NCI-H82 (cell line): ENCODE measurements around the gene DLST.

Source experiments
- DNase-seq: peaks from one replicate; lab custom pipeline; 2025; lab: John Stamatoyannopoulos, UW

DLST gene

GRCh38 chr14:74896400-74896799 lies 14.7 kb downstream of the DLST start:
- DNase-seq = no peak

- no peak for DNase-seq
Measured at GRCh38 chr14:74897642-74898041, 15.9 kb downstream of the DLST start.

- no peak for DNase-seq
Measured at GRCh38 chr14:74898083-74898482, 16.4 kb downstream of the DLST start.

DNA sequence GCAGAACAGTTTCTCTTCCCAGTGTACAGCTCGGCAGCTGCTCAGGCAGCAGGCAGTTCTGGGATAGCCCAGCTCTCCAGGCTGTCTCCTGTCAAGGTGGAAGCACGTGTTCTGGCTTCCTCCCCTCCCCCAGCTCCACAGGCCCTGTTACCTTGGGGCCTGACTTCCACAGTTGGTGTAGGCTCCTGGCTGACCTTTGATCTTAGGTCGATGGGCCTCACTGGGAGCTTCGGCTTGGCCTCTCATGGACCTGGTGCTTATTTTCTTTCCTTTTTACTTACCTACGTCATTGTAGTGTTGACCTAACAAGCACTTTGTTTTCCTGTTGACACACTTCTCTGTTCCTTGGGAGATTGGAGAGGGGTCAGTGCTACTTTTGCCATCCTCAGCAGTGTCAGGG lies 17.0 kb downstream of the DLST start:
- no peak for DNase-seq

- no peak for DNase-seq
Measured at GRCh38 chr14:74902941-74903705, 21.4 kb downstream of the DLST start.

DNA sequence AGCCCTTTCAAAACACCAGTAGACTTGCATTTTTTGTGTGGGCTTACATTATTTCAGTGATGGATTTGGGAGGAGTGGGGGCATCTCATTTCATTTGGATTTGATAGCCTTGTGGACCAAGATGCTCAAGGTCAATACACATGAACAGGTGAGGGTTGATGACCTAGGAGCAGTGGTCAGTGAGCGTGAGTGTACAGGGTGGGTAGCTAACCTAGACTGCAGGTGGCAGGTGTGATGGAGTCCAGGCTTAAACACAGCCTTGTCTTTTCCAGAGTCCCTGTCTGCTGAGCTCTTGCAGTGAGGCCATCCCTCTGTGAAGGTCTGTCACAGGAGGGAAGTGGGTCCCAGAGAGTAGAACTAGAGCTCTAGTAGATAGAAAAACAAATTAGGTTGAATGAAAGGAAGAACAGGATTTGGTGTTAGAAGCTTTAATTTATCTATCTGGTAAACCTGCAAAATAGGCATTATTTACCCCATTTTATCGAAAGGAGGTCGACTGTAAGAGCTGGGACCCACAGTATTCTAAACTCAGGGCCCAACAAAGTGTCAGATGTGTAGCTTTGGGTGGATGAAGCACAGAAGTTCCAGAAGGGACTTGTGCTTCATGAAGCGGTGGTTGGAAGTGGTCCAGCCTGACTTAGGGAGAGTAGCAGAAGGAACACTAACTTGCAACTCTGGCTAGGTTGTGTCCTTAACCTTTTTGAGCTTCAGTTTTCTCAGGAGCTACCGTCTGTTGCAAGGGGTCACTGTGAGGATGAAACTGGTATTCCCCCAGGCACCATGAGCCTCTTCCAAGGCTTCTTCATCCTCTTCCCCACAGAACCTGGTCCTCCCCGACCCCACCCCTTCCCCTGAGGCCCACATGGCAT lies 23.2 kb downstream of the DLST start:
- DNase-seq = no peak

GRCh38 chr14:74905595-74906142 lies 24.0 kb downstream of the DLST start:
- peak; percentile 74 for DNase-seq

GRCh38 chr14:74906925-74907521 lies 25.3 kb downstream of the DLST start:
- no peak for DNase-seq

GRCh38 chr14:74907744-74908143 lies 26.0 kb downstream of the DLST start:
- no peak for DNase-seq

- DNase-seq = no peak
Measured at GRCh38 chr14:74908861-74909341, 27.2 kb downstream of the DLST start.

DNA sequence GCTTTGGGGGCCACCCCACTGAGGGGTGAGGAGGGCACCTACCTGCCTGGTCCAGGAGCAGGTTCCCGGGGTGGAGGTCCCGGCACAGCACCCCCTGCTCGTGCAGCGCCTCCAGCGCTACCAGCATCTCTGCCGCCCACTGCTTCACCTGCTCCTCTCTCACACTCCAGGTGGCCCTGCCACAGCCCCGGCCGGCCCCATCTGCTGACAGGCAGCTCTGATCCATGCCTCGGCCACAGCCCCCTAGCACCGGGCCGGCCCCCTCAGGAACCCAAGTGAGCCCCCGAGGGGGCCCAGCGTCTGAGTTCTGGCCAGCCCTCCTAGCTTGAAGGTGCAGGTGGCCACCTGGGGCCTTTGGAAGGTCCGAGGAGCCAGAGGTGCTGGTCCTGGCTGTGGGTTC lies 27.8 kb downstream of the DLST start:
- no peak for DNase-seq

DNA sequence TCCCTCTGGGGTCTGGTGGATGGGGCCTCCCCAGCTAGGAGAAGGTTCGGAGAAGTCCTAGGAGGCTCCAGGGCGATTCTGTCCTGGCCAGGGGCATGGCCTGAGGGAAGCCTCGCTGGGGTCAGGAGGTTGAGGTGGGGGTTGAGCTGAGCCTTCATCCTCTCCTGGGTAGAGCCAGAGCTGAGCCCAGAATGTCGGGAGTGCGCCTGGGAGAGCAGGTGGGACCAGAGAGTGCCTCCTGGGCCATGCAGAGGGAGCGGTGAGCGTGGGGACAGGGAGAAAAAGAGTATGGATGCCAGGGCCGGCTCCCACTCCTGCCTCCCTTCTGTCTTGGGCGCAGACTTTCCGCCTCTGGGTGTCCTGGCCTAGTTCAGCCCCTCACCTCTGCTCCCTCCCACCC lies 28.2 kb downstream of the DLST start:
- no peak for DNase-seq

- no peak for DNase-seq
Measured at GRCh38 chr14:74910556-74910955, 28.8 kb downstream of the DLST start.

DNA sequence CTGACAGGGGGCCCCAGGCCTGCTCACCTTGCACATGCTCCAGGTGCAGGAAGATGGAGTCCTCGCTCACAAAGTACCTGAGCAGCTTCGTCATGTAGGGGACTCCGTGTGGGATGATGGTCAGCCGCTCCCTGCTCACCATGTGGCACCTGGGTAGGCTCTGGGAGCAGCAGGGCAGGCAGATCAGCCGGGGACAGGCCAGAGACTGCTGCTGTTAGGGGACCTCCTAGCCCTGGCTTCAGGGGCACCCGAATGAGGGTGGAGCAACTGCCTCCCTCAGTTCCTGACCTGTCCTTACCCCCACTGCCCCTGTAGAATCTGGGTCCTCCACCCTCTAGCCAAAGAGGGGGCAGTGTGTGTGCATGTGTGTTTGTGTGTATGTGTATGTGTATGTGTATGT lies 29.5 kb downstream of the DLST start:
- DNase-seq = no peak

GRCh38 chr14:74911704-74912103 lies 30.0 kb downstream of the DLST start:
- no peak for DNase-seq

- no peak for DNase-seq
Measured at GRCh38 chr14:74912111-74912510, 30.4 kb downstream of the DLST start.

GRCh38 chr14:74912801-74913200 lies 31.1 kb downstream of the DLST start:
- no peak for DNase-seq

DNA sequence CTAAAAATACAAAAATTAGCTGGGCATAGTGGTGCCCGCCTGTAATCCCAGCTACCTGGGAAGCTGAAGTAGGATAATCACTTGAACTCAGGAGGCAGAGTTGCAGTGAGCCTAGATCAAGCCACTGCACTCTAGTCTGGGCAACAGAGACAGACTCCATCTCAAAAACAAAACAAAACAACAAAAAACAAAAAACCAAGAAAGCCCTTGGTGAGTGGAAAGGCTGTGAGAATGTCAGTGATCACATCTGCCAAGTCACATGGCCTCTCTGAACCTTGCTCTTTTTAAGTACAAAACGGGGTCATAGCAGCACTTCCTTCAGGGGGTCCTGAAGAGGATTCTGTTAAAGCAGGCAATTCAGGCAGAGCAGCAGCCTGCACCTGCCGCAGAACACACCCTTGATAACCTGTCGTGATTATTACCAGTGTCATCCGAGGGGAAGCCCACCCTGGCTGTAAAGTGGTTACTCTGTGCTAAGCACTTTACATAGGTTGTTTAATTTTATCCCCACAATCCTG lies 31.7 kb downstream of the DLST start:
- DNase-seq = no peak

DNA sequence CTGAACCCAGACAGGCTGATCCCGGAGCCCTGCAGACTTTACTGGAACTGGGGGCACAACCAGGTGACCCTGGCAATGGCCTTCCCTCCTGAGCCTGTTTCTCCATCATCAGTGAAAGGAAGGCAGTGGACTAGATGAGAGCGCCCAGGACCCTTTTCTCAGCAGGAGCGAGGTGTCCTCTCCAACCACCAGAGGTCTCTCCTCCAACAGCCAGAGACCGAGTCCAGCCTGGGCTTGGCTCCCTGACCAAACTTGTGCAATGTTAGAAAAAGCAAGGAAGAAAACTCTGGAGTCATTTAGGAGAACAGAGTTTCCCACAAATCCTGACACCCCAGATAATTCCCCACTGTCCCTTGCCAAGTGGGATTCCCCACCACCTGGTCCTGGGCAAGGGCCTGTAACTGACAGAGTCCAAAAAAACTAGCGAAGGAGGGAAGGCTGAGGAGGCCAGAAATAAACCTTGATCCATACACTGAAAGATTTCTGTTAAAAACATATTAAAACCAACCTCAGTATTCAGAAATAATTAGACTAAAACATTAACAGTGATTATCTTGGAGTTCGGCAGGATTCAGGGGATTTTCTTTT lies 32.4 kb downstream of the DLST start:
- DNase-seq = peak; percentile 61

GRCh38 chr14:74915426-74915825 lies 33.7 kb downstream of the DLST start:
- DNase-seq = no peak

GRCh38 chr14:74915826-74916225 lies 34.1 kb downstream of the DLST start:
- DNase-seq = no peak

GRCh38 chr14:74917178-74917543 lies 35.4 kb downstream of the DLST start:
- DNase-seq = no peak
